ENCODE results near the gene CORO2A.

- TF ChIP-seq CTCF (IDR thresholded peaks at IDR 0.05) (no peak), POLR2AphosphoS5 (IDR thresholded peaks at IDR 0.05) (no peak), EP300 (IDR thresholded peaks at IDR 0.05) (no peak), POLR2A (IDR thresholded peaks at IDR 0.05; ENCODE audit: low read depth) (no peak)
Measured at GRCh38 chr9:98214811-98215210, 22.4 kb upstream of the CORO2A start.

Data from esophagus muscularis mucosa (tissue), 4 donors.